HG02623 (cell line): Measurements from ENCODE around the gene STAC.
"Not testable (repeated sequence)": the region's sequence is repeated elsewhere in the genome, so short reads cannot be mapped to it uniquely, and the experiment has no call there.

ENCODE experiments used
- ATAC-seq: cut with Tn5 transposase; IDR thresholded peaks from one replicate; pipeline ENCODE4 v1.9.1; 2021; ENCODE audit warnings: moderate library complexity; ENCODE audit not compliant: unreplicated experiment

STAC gene

GRCh38 chr3:36409862-36410261 is 29.6 kb downstream of the STAC start:
- ATAC-seq: no peak

GRCh38 chr3:36411587-36411986 is 31.3 kb downstream of the STAC start:
- ATAC-seq: no peak

GRCh38 chr3:36416599-36416998 is 36.3 kb downstream of the STAC start:
- no peak for ATAC-seq

GRCh38 chr3:36417237-36417636 is 36.9 kb downstream of the STAC start:
- no peak for ATAC-seq

- no peak for ATAC-seq
These were observed 38.0 kb downstream of the STAC start for GRCh38 chr3:36418296-36418695.

- no peak for ATAC-seq
These were observed 48.1 kb downstream of the STAC start for GRCh38 chr3:36428445-36428844.

- no peak for ATAC-seq
These were observed 49.7 kb downstream of the STAC start for GRCh38 chr3:36429986-36430485.

- ATAC-seq: no peak
These were observed 53.2 kb downstream of the STAC start for GRCh38 chr3:36433511-36433910.

- no peak for ATAC-seq
These were observed 54.6 kb downstream of the STAC start for GRCh38 chr3:36434687-36435426.

- ATAC-seq: no peak
These were observed 62.9 kb downstream of the STAC start for GRCh38 chr3:36443028-36443686.

- ATAC-seq: no peak
These were observed 64.6 kb downstream of the STAC start for GRCh38 chr3:36444909-36445308.

- ATAC-seq: no peak
These were observed 66.0 kb downstream of the STAC start for GRCh38 chr3:36446276-36446675.

- no peak for ATAC-seq
These were observed 66.8 kb downstream of the STAC start for GRCh38 chr3:36447061-36447460.

GRCh38 chr3:36451816-36452215 is 71.5 kb downstream of the STAC start:
- ATAC-seq: no peak

- not testable (repeated sequence) for ATAC-seq
These were observed 72.9 kb downstream of the STAC start for GRCh38 chr3:36453213-36453612.

- not testable (repeated sequence) for ATAC-seq
These were observed 73.6 kb downstream of the STAC start for GRCh38 chr3:36453896-36454295.

GRCh38 chr3:36455406-36455805 is 75.1 kb downstream of the STAC start:
- no peak for ATAC-seq

GRCh38 chr3:36456784-36457183 is 76.5 kb downstream of the STAC start:
- ATAC-seq: no peak

- no peak for ATAC-seq
These were observed 77.4 kb downstream of the STAC start for GRCh38 chr3:36457667-36458066.

- no peak for ATAC-seq
These were observed 78.9 kb downstream of the STAC start for GRCh38 chr3:36459177-36459576.

GRCh38 chr3:36461597-36461996 is 81.3 kb downstream of the STAC start:
- no peak for ATAC-seq

GRCh38 chr3:36472045-36472444 is 91.7 kb downstream of the STAC start:
- not testable (repeated sequence) for ATAC-seq
